Lung (tissue), 12 donors: ENCODE measurements around the gene TET1. TPM values are rescaled to one million over a fixed set of nuclear protein-coding genes. Genes with fewer than 3 reads are reported as not detected.
"Not testable (repeated sequence)": the region's sequence is repeated elsewhere in the genome, so short reads cannot be mapped to it uniquely, and the experiment has no call there.

Experiments used
- ATAC-seq: fragments of 200-7000 bp; cut with Tn5 transposase; one replicate; pipeline ENCODE4 v1.9.1; 2020; ENCODE audit warnings: moderate number of reproducible peaks; ENCODE audit not compliant: insufficient read depth, low FRiP score
- DNase-seq, 3 donors: peaks; one replicate each; pipeline ENCODE4 v3.0.0-alpha.2; 2013 to 2017
- H3K27ac ChIP-seq, 2 donors: one replicate each; pipeline ENCODE4 v1.5.1; 2013; ENCODE audit warnings: mild to moderate bottlenecking in 2 of 2, moderate library complexity in 2 of 2, control low read depth in 1 of 2, inconsistent platforms in 1 of 2, low read depth in 1 of 2, low read length in 1 of 2
- H3K27me3 ChIP-seq, 3 donors: one replicate each; pipeline ENCODE4 v1.5.1; 2013; ENCODE audit warnings: low read length in 2 of 3; ENCODE audit not compliant: control insufficient read depth in 3 of 3, insufficient read depth in 3 of 3
- H3K36me3 ChIP-seq, 4 donors: one replicate each; pipeline ENCODE4 v1.5.1; 2013; ENCODE audit warnings: low read length in 4 of 4, mild to moderate bottlenecking in 1 of 4, moderate library complexity in 1 of 4; ENCODE audit not compliant: control insufficient read depth in 4 of 4, insufficient read depth in 4 of 4
- H3K4me1 ChIP-seq, 5 donors: one replicate each; pipeline ENCODE4 v1.5.1; 2013; ENCODE audit warnings: low read length in 5 of 5, mild to moderate bottlenecking in 2 of 5, moderate library complexity in 1 of 5; ENCODE audit not compliant: control insufficient read depth in 5 of 5, insufficient read depth in 5 of 5
- H3K4me3 ChIP-seq: one replicate; pipeline ENCODE4 v1.5.1; 2013; ENCODE audit warnings: mild to moderate bottlenecking, control low read depth, moderate library complexity
- H3K9ac ChIP-seq, 2 donors: one replicate each; pipeline ENCODE4 v1.5.1; 2013; ENCODE audit warnings: low read length in 2 of 2, control low read depth in 1 of 2; ENCODE audit not compliant: insufficient read depth in 1 of 2
- H3K9me3 ChIP-seq, 4 donors: one replicate each; pipeline ENCODE4 v1.5.1; 2013; ENCODE audit warnings: low read length in 3 of 4, mild to moderate bottlenecking in 1 of 4, moderate library complexity in 1 of 4; ENCODE audit not compliant: control insufficient read depth in 4 of 4, insufficient read depth in 3 of 4
- CTCF ChIP-seq: IDR thresholded peaks from 2 replicates; pipeline ENCODE4 v1.5.1; 2012; ENCODE audit warnings: mild to moderate bottlenecking; ENCODE audit errors: control extremely low read depth, extremely low read depth
- WGBS, 2 donors: extraction: QIAGEN DNeasy Blood & Tissue Kit; methylation state at CpG; one replicate each; pipeline ENCODE4 v1.1.7; 2013; 5-methylcytosine and 5-hydroxymethylcytosine counted together
- polyA plus RNA-seq, 2 donors: library from polyadenylated mRNA; stranded (reverse); fragments of 200-250 nt; gene quantifications; one replicate each; pipeline ENCODE4 v1.2.1, GENCODE V29; 2013
- total RNA-seq, 2 donors: library from RNA; depleted of rRNA in 1 of 2; stranded (reverse); fragments of >200 nt in 1 of 2; gene quantifications; one replicate each; pipeline ENCODE4 v1.2.1, GENCODE V29; 2014 to 2021
- donor health status: control.
- donor health status: control.
- donor health status: Bipolar disorder and iron deficiency.
- donor health status: healthy.
- donor health status: DM: yes; HTN: yes; CAD: no.

TET1 gene
- total and polyA plus RNA-seq, 4 donors = 0.06 to 23.5 (median 0.73) TPM

- no peak overlapping the region for H3K9ac ChIP-seq
- no peak for ATAC-seq
- no peak for DNase-seq
- H3K9me3 ChIP-seq = no peaks in the 10 kb centered on the region
- H3K4me1 ChIP-seq = peaks cover 0 to 7% (median 4%) of the 10 kb centered on the region in 5 donors
- no peak overlapping the region for H3K27ac ChIP-seq
- WGBS, 2 donors = 91 to 92% methylated on average over 9 of the region's 9 CpGs
- H3K36me3 ChIP-seq = peaks cover 7 to 34% (median 22%) of the 10 kb centered on the region in 4 donors
- no peak overlapping the region for H3K4me3 ChIP-seq
- no peak for TF ChIP-seq CTCF
- no peaks in the 10 kb centered on the region for H3K27me3 ChIP-seq
These were observed 167.0 kb downstream of the TET1 start for GRCh38 chr10:68727146-68727545.

- H3K9ac ChIP-seq = no peak overlapping the region
- WGBS, 2 donors = 94 to 96% methylated on average over 8 of the region's 8 CpGs
- no peak for ATAC-seq
- H3K4me3 ChIP-seq = no peak overlapping the region
- peaks cover 17 to 37% (median 30%) of the 10 kb centered on the region in 4 donors for H3K36me3 ChIP-seq
- no peak for DNase-seq
- H3K9me3 ChIP-seq = no peaks in the 10 kb centered on the region
- no peaks in the 10 kb centered on the region for H3K27me3 ChIP-seq
- TF ChIP-seq CTCF = no peak
- no peak overlapping the region for H3K27ac ChIP-seq
- no peaks in the 10 kb centered on the region for H3K4me1 ChIP-seq
These were observed 172.5 kb downstream of the TET1 start for GRCh38 chr10:68732651-68733050.

GRCh38 chr10:68734349-68734748 is 174.2 kb downstream of the TET1 start:
- Histone ChIP-seq H3K27ac (no peak overlapping the region), H3K4me1 (no peaks in the 10 kb centered on the region), H3K9ac (no peak overlapping the region), H3K36me3 (peaks cover 17 to 37% (median 31%) of the 10 kb centered on the region in 4 donors), H3K27me3 (no peaks in the 10 kb centered on the region), H3K4me3 (no peak overlapping the region), H3K9me3 (no peaks in the 10 kb centered on the region)
- TF ChIP-seq CTCF = no peak
- WGBS, 2 donors = 94 to 96% methylated on average over 7 of the region's 7 CpGs
- no peak for DNase-seq
- no peak for ATAC-seq

GRCh38 chr10:68735119-68735518 is 175.0 kb downstream of the TET1 start:
- peaks cover 18 to 37% (median 34%) of the 10 kb centered on the region in 4 donors for H3K36me3 ChIP-seq
- no peaks in the 10 kb centered on the region for H3K27me3 ChIP-seq
- no peak for ATAC-seq
- no peaks in the 10 kb centered on the region for H3K4me1 ChIP-seq
- H3K9ac ChIP-seq = no peak overlapping the region
- no peak for DNase-seq
- H3K9me3 ChIP-seq = no peaks in the 10 kb centered on the region
- no peak overlapping the region for H3K27ac ChIP-seq
- no peak overlapping the region for H3K4me3 ChIP-seq
- 81 to 88% methylated on average over 6 of the region's 6 CpGs for WGBS, 2 donors
- no peak for TF ChIP-seq CTCF

GRCh38 chr10:68735739-68736138 is 175.6 kb downstream of the TET1 start:
- not testable (repeated sequence) for H3K9ac ChIP-seq, H3K4me1 ChIP-seq, ATAC-seq, DNase-seq, H3K27ac ChIP-seq, H3K27me3 ChIP-seq, H3K9me3 ChIP-seq, H3K4me3 ChIP-seq
- WGBS, 2 donors = 94 to 95% methylated on average over 6 to 7 of the region's 7 CpGs
- H3K36me3 ChIP-seq = peaks cover 15 to 37% (median 33%) of the 10 kb centered on the region in 4 donors
